Pulmonary artery endothelial cell (primary cell): ENCODE results near the gene AIDA. TPM values are rescaled to one million over a fixed set of nuclear protein-coding genes. Genes with fewer than 3 reads are reported as not detected.
A peak's percentile ranks its signal among the peaks of the same experiment; 100 is the strongest.
"Not testable (repeated sequence)": the region's sequence is repeated elsewhere in the genome, so short reads cannot be mapped to it uniquely, and the experiment has no call there.

ENCODE experiments used
- DNase-seq: peaks from one replicate; pipeline ENCODE4 v3.0.0-alpha.2; 2011; ENCODE audit warnings: low read depth, low spot score
- total RNA-seq: library from RNA; depleted of rRNA; stranded (reverse); fragments of >200 nt; gene quantifications from 2 replicates; pipeline ENCODE4 v1.2.3, GENCODE V29; 2014

AIDA gene
- total RNA-seq, 1 donor from 2014 or later = 52.4 TPM

- DNase-seq = peak; percentile 88
Measured at GRCh38 chr1:222713091-222713961, 1.0 kb upstream of the AIDA start.

GRCh38 chr1:222711319-222712252 lies 705 bp downstream of the AIDA start:
- DNase-seq = no peak

DNA sequence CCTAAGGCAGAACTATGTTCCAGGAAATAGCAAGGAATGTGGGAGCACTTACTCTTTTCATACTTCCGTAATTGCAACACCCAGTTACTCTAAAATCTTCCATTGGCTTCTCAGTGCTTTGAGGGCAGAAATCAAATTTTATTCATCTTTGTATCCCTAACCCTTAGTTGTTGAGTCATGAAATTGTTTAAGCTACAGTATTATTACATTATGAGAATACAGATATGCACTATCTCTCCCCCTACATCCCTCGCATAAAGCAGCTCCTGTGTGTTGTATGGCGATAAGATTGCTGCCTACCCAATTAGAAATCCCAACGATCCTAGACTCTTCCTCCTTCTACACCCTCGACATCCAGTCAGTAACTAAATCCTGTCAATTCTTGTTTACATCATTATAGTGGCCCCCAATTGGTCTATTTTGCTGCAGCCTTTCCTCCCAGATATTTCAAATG lies 2.6 kb downstream of the AIDA start:
- DNase-seq = no peak

DNA sequence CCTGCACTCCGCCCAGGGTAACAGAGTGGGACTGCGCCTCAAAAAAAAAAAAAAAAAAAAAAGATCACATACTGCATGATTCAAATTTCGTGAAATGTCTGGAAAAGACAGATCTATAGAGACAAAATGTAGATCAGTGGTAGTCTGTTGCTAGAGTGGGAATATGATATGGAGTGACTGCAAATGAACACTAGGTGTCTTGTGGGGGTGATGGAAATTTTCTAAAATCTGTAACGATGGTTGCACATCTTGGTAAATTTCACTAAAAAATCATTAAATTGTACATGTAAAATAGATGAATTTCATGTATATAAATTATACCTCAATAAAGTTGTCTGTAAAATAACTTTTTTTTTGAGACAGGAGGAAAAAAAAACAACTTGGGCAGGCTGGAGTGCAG lies 5.5 kb downstream of the AIDA start:
- no peak for DNase-seq

- no peak for DNase-seq
Measured at GRCh38 chr1:222704260-222704659, 8.0 kb downstream of the AIDA start.

- no peak for DNase-seq
Measured at GRCh38 chr1:222702210-222702609, 10.1 kb downstream of the AIDA start.

GRCh38 chr1:222697826-222698225 lies 14.5 kb downstream of the AIDA start:
- DNase-seq = no peak

GRCh38 chr1:222697203-222697602 lies 15.1 kb downstream of the AIDA start:
- DNase-seq = no peak

GRCh38 chr1:222696741-222697140 lies 15.6 kb downstream of the AIDA start:
- DNase-seq = no peak

GRCh38 chr1:222694927-222695326 lies 17.4 kb downstream of the AIDA start:
- DNase-seq = no peak

- no peak for DNase-seq
Measured at GRCh38 chr1:222691016-222691415, 21.3 kb downstream of the AIDA start.

DNA sequence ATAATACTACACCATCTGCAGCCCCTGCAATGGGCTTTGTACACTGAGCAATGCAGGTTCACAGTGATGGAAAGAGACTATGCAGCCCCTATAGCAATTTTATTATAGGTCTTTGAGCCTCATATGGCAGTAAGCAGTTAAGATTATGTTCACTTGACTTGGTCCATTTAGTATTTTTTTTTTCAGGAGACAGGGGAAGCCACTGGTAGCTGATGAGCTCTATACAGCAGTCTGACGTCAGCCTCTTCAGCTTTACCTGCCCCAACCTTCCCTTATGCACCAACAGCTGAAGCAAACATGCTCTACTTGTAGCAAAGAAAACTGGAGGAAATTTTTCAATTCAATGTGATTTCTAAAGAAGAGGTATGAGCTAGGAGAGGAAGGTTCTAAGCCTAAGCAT lies 32.2 kb downstream of the AIDA start:
- no peak for DNase-seq

DNA sequence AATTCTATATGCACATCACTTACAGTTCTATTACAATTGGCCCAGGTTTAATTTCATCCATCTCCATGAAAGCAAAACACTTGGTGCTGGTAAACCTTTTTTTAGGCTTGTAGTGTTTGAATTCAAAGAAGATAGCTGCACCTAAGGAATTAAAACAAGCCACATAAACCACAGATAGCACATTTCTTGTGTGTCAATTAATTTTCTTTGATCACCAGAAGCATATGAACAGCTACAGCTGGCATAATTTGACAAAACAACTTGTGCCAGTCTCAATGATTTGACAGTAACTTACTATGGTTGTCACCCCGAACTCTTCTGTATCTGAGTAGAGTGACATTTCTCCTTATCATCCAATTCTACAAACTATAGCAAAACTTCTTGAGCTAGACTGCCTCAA lies 42.2 kb downstream of the AIDA start:
- DNase-seq = no peak

DNA sequence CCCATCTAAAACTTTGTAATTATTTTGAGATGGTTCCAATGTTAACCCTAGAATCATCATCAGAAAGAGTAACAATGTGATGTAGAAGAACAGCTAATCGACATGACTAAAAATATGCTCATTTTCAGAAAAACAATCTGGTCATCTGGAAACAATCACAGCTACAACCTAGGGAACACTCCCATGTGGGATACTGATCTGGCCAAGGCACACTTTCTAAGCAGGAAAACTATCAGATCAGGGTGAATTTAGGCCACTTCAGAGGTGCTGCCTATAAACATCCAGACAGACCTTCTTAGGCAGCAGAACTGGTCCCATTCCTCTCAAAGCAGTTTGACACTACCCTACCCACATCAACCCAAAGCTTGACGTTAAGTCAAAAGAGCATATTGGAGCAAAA lies 43.2 kb downstream of the AIDA start:
- DNase-seq = not testable (repeated sequence)

DNA sequence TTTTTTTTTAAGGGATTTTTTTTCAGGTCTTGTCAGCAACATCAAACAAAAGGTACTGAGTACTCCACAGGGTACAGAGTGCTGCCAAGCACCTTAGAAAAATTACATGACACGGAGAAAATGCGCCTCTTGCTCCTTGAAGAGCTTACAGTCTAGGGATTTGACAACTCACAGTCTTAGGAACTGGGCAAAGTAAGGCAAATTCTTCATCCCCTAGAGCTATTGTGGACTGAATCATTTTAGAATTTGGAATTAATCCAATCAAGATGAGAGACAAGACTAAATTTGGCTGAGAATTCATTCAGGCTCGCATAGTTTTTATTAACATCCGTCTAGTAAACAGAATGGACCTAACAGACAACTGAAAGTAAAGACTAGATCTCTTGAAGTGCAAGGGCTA lies 44.1 kb downstream of the AIDA start:
- DNase-seq = not testable (repeated sequence)

GRCh38 chr1:222665964-222666363 lies 46.3 kb downstream of the AIDA start:
- DNase-seq = no peak

- DNase-seq = no peak
Measured at GRCh38 chr1:222663431-222663934, 48.8 kb downstream of the AIDA start.

- DNase-seq = no peak
Measured at GRCh38 chr1:222657899-222658298, 54.4 kb downstream of the AIDA start.

DNA sequence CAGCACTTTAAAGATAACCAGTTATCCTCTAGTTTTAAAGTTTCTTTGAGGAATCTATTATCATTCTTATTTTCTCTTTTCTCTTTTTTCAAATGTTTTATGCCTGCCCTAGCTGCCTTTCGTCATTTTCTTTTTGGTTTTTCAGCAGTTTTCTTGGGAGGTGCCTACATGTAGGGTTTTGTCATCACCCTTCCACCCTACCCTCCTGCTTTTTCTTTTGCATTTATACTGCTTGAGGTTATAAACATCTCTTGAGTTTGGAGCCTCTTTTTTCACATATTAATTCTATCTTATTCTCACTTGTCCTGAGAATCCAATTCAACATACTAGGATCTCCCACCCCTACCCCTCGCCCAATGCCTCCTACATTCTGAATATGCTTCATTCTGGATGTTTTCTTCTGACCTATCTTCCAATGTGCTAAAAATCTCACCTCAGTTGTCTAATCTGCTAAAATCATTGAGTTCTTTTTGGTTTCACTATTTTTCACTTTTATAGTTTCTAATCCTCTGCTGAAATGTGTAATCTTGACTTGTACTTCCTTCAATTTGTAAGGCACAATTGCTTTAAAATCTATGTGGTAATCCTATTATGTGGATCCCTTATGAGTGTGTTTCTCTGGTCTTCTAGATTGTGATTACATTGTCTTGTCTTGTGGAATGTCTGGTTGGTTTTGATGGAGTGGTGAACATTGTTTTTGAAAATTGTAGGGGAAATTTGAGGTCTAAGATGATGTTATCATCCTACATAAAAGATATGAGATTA lies 55.7 kb downstream of the AIDA start:
- no peak for DNase-seq

DNA sequence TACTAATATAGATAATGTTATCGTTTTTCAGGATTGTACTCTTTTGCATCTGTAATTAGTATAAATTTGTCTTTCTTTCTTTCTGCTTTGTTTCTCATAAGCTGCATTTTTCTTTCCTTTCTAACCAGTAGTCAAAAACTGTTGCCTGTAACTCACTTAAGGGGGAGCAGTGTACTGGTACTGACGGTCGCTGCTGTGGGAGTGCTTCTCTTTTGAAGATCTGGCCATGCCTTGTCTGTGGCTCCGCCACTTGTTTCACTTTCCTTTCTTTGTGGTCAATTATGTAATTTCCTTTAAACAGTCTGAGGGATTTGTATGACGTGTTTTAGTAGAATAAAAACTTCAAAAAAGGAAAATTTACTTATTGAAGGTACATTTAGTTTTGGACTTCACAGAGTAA lies 57.4 kb downstream of the AIDA start:
- peak; percentile 49 for DNase-seq

DNA sequence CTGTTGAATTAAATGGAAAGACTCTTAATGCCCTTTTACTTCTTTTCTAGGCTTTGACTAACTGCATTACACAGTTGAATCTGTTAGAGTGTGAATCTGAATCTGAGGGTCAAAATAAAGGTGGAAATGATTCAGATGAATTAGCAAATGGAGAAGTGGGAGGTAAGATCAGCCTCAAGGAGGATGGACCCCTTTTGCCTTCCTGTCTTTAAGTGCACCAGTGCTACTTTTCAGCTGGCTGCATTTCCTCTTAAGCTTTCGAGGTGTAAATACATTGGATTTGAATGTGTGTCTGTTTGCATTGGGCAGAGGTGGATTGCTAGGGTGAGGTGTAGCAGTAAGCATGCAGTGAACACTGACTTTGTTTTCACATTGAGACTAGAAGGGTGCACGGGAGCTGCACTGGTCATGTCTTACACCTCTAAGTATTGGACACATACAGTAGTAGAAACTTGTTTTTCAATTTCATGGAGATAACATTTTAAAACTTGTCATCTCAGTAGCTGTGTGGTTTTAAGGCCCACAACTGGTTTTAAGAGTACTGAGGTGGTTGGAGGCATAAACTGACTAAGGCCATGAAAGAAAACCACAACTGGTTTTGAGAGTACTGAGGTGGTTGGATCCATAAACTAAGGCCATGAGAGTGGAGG lies 59.0 kb downstream of the AIDA start:
- no peak for DNase-seq
